Colonic mucosa (tissue), 4 donors: ENCODE results near the gene SEBOX. TPM values are rescaled to one million over a fixed set of nuclear protein-coding genes. Genes with fewer than 3 reads are reported as not detected.

ENCODE experiments used
- DNase-seq: peaks from one replicate; pipeline ENCODE4 v3.0.0-alpha.2; 2020
- H3K27ac ChIP-seq: fragments of 200-600 bp; one replicate; pipeline ENCODE4 v1.8.0; 2021
- H3K27me3 ChIP-seq: fragments of 200-600 bp; one replicate; pipeline ENCODE4 v1.8.0; 2021
- H3K36me3 ChIP-seq: fragments of 200-600 bp; one replicate; pipeline ENCODE4 v1.8.0; 2021
- H3K4me1 ChIP-seq: fragments of 200-600 bp; one replicate; pipeline ENCODE4 v1.8.0; 2021; ENCODE audit warnings: mild to moderate bottlenecking
- H3K4me3 ChIP-seq: fragments of 200-600 bp; one replicate; pipeline ENCODE4 v1.8.0; 2021
- H3K9ac ChIP-seq, 2 donors: one replicate each; pipeline ENCODE4 v1.7.0; 2013; ENCODE audit warnings: control low read depth in 2 of 2, low read depth in 2 of 2, low read length in 2 of 2
- H3K9me3 ChIP-seq: fragments of 200-600 bp; one replicate; pipeline ENCODE4 v1.8.0; 2021
- CTCF ChIP-seq: fragments of 200-600 bp; IDR thresholded peaks from one replicate; pipeline ENCODE4 v1.8.0; 2022; ENCODE audit warnings: antibody characterized with exemption, mild to moderate bottlenecking
- intact Hi-C: fragments of 100-400 bp; cut with DNase I; formaldehyde crosslinking; loops from one replicate; pipeline ENCODE4 v1.14.1; 2022
- total RNA-seq, 2 donors: library from RNA; stranded (reverse); fragmentation: NEBNext Ultra II Directional in 1 of 2; extraction: Animal tissue kit (Norgen Biotek cat#: 25700) in 1 of 2; gene quantifications; one replicate each; pipeline ENCODE4 v1.2.1, GENCODE V29; 2021
- donor health status: healthy.
- donor health status: DM: no; HTN: no; CAD: no.
- donor health status: DM: no; HTN: no; CAD: no.

Gene SEBOX
- total RNA-seq, 2 donors from 2014 or later, result not detected

DNA sequence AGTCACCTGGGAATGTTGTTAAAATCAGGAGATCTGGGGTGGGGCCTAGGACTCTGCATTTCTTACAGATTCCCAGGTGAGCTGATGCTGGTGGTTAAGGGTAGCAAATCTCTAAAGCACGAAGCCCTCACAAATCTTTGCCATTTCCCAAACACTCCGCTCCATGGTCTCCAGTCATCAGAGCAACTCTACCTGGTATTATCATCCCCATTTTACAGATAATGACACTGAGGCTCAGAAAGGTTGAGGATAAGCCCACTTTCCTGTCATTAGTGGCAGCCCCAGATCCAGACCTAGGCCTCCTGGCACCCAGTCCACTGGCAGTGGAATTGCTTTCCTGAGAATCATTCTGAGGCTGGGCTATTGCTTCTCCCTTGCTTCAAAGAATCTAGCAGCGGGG, 32.3 kb upstream of the SEBOX start:
- Histone ChIP-seq H3K4me3 (no peak overlapping the region), H3K27ac (no peak overlapping the region), H3K9me3 (no peaks in the 10 kb centered on the region), H3K27me3 (no peaks in the 10 kb centered on the region), H3K36me3 (no peaks in the 10 kb centered on the region), H3K9ac (no peak overlapping the region), H3K4me1 (no peaks in the 10 kb centered on the region)
- no peak for TF ChIP-seq CTCF
- DNase-seq, result no peak
- intact Hi-C loops, result no loop called here

DNA sequence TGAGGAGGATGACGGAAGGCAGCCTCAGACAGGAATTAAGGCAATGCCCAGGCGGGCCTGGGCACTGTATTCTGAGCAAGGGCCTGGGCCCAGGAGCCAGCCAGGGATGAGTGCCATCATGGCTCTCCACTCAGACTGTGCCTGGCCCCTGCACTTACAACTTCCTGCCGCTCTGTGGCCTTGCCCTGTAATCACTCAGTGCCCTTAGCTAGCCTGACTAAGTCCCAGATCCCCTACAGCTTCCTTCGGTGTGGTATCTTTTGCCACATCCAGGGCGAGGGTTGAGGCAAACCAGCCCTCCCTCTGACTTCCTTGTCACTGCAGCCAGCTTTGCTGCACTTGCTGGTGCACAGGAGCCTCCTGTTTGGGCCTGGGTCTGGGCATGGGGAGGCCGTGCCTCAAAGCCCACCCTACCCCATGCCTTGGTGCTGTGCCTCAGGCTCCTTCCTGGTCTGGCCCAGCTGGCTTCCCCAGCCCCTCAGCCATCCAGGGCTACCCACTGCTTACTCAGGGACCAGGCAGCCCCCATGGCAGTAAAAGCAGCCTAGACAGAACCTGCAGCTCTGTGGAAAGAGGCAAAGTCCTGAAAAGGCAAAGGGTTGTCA, 31.7 kb upstream of the SEBOX start:
- H3K9me3 ChIP-seq, result no peaks in the 10 kb centered on the region
- H3K27ac ChIP-seq, result no peak overlapping the region
- DNase-seq, result no peak
- H3K4me3 ChIP-seq, result no peak overlapping the region
- H3K9ac ChIP-seq, result no peak overlapping the region
- H3K27me3 ChIP-seq, result no peaks in the 10 kb centered on the region
- H3K36me3 ChIP-seq, result no peaks in the 10 kb centered on the region
- H3K4me1 ChIP-seq, result no peaks in the 10 kb centered on the region
- no peak for TF ChIP-seq CTCF
- intact Hi-C loops, result no loop called here

DNA sequence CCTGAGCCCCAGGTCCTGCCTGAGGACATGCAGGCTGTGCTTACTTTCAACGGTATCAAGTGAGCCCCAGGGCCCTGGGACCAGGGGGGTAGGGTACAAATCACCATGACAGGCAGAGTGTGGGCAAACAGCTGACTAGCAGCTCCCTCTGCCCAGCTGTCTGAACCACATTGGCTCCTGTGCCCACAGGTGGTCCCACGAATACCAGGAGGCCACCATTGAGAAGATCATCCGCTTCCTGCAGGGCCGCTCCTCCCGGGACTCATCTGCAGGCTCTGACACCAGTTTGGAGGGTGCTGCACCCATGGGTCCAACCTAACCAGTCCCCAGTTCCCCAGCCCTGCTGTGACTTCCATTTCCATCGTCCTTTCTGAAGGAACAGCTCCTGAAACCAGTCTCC, 31.0 kb upstream of the SEBOX start:
- TF ChIP-seq CTCF, result no peak
- Histone ChIP-seq H3K9me3 (no peaks in the 10 kb centered on the region), H3K4me1 (no peaks in the 10 kb centered on the region), H3K36me3 (no peaks in the 10 kb centered on the region), H3K4me3 (no peak overlapping the region), H3K27me3 (no peaks in the 10 kb centered on the region), H3K9ac (no peak overlapping the region), H3K27ac (no peak overlapping the region)
- intact Hi-C loops, result no loop called here
- no peak for DNase-seq

DNA sequence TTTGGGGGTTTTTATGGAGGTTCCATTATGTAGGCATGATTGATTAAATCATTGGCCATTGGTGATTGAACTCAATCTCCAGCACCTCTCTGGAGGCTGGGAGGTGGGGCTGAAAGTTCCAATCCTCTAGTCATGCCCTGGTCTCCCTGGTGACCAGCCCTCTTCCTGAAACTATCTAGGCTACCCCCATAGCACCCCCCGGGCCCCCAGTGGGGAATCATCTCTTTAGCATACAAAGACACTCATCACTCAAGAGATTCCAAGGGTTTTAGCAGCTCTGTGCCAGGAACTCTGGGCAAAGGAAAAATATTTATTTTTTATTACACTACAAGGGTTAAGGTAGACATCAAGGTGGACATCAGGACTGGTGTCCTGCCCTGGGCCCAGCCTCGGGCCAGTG, 30.4 kb upstream of the SEBOX start:
- no peak for TF ChIP-seq CTCF
- Histone ChIP-seq H3K4me3 (no peak overlapping the region), H3K36me3 (no peaks in the 10 kb centered on the region), H3K9me3 (no peaks in the 10 kb centered on the region), H3K27me3 (no peaks in the 10 kb centered on the region), H3K27ac (no peak overlapping the region), H3K9ac (no peak overlapping the region), H3K4me1 (no peaks in the 10 kb centered on the region)
- intact Hi-C loops, result no loop called here
- DNase-seq, result no peak

DNA sequence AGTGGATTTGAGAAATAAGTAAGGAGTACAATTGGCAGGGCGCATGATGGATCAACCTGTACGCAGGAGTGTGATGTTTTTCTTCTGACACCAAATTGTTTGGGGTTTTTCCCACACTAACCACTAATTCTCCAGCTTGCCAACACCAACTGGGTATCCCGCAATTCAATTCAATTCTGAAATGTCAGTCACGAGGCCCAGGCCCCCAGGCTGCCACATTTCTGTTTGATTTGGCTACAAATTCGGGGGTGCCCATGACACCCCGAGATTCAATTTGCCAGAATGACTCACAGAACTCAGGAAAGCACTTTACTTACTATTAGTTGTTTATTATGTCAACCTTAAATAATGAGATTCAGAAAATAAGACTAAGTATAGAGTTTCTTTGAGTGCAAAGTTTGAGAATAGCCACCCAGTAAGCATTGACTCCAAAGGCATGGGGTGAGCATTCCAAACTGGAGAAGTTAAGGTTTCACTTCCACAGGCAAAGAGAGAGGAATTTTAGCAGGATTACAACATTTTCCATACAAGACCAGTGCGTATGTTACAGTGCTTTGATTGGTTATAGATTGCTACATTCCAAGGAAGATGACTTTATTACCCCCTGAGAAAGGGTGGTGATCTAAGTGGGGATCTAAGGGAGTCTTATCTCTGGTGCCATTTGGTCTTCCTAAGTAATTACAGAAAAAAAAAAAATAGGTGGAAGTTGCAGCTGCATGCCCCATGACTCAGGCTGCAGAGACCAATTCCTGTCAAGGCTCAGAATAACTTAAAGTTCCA, 29.5 kb upstream of the SEBOX start:
- Histone ChIP-seq H3K4me3 (no peak overlapping the region), H3K27me3 (no peaks in the 10 kb centered on the region), H3K36me3 (no peaks in the 10 kb centered on the region), H3K9ac (no peak overlapping the region), H3K27ac (no peak overlapping the region), H3K4me1 (no peaks in the 10 kb centered on the region), H3K9me3 (no peaks in the 10 kb centered on the region)
- TF ChIP-seq CTCF, result no peak
- intact Hi-C loops, result no loop called here
- no peak for DNase-seq
